IPS-20b (cell line): ENCODE results near the gene FGF18.
A peak's percentile ranks its signal among the peaks of the same experiment; 100 is the strongest.
"Not testable (repeated sequence)": the region's sequence is repeated elsewhere in the genome, so short reads cannot be mapped to it uniquely, and the experiment has no call there.

Source experiments
- H3K27ac ChIP-seq: one replicate; pipeline ENCODE4 v1.5.1; 2013; ENCODE audit warnings: low read length
- H3K27me3 ChIP-seq: 2 replicates; pipeline ENCODE4 v1.6.1; 2013; ENCODE audit warnings: mild to moderate bottlenecking, low read length, inconsistent platforms; ENCODE audit not compliant: insufficient read depth
- H3K36me3 ChIP-seq: 2 replicates; pipeline ENCODE4 v1.6.1; 2013; ENCODE audit warnings: low read depth, mild to moderate bottlenecking, inconsistent platforms, low read length, moderate library complexity; ENCODE audit not compliant: insufficient read depth
- H3K4me1 ChIP-seq: 2 replicates; pipeline ENCODE4 v1.6.1; 2013; ENCODE audit warnings: mild to moderate bottlenecking, control low read depth, inconsistent platforms, low read length, moderate library complexity; ENCODE audit not compliant: insufficient read depth
- H3K4me3 ChIP-seq: 2 replicates; pipeline ENCODE4 v1.5.1; 2013; ENCODE audit warnings: mild to moderate bottlenecking, low read length, inconsistent platforms
- H3K9ac ChIP-seq: 2 replicates; pipeline ENCODE4 v1.6.1; 2013; ENCODE audit warnings: low read depth, mild to moderate bottlenecking, inconsistent platforms, low read length, moderate library complexity
- H3K9me3 ChIP-seq: 2 replicates; pipeline ENCODE4 v1.6.1; 2013; ENCODE audit warnings: mild to moderate bottlenecking, low read depth, low read length, inconsistent platforms; ENCODE audit not compliant: insufficient read depth

Gene FGF18, protein sequence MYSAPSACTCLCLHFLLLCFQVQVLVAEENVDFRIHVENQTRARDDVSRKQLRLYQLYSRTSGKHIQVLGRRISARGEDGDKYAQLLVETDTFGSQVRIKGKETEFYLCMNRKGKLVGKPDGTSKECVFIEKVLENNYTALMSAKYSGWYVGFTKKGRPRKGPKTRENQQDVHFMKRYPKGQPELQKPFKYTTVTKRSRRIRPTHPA

DNA sequence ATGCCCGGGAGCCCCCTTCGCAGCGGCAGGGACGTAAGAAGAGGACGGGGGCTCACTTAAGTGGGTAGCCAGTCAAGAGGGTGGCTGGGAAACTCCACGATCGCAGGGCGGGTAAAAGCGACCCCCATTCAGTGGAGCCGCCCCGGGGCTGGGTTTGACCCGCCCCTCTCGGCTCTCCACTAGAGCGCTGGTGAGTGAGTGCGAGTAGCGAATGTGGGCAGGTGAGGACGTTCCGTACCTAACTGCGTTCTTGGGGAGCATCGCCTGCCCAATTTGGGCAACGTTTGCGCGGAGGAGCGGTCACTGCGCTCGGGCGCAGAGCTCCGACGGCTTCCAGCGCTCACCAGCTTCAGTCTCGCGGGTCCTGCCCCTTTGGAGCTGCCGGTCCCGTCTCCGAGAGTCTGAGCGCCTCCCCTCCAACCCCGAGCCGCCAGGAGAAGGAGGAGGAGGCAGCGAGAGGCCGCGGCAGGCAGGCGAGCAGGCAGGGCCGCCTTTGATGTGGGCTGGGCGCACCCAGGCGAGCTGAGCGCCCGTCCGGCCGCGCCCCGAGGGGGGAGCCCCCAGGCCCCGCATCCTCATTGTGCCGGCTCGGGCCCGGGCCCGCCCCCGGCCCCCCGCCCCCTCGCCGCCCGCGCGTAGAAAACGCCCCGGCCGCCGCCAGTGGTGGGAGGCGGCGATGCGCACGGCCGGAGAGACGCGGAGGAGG is at the start of gene FGF18:
Gene FGF18 (plus strand): TSS at position 666 of the 706 bp plus-strand sequence. CDS start 553 bp downstream, outside the sequence.
- Histone ChIP-seq H3K4me1 (peaks cover 4% of the 10 kb centered on the region), H3K27me3 (peaks cover 45% of the 10 kb centered on the region), H3K27ac (no peak within 1 kb of the TSS), H3K36me3 (no peaks in the 10 kb centered on the region), H3K9ac (no peak within 1 kb of the TSS), H3K9me3 (no peaks in the 10 kb centered on the region), H3K4me3 (peak within 1 kb of the TSS; percentile 71)

DNA sequence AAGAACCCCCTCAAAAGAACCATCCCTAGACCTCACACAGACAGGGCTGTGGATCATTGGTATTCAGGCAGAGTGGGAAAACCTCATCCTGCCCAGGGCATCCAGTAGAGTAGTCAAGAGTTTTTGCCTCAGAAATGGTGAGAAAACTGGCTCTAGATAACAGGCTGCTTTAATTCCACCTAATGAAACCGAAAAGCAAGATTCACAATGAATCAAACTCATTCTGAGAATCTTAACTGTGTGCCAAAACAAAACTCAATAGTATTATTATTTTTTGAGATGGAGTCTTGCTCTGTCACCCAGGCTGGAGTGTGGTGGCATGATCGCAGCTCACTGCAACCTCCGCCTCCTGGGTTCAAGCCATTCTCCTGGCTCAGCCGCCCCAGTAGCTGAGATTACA is 49.5 kb upstream of the FGF18 start:
- H3K9me3 ChIP-seq: no peaks in the 10 kb centered on the region
- no peak overlapping the region for H3K9ac ChIP-seq
- H3K27me3 ChIP-seq: no peaks in the 10 kb centered on the region; the same call in 1 of the 2 replicates
- H3K4me1 ChIP-seq: no peaks in the 10 kb centered on the region
- H3K4me3 ChIP-seq: no peak overlapping the region
- H3K36me3 ChIP-seq: no peaks in the 10 kb centered on the region
- no peak overlapping the region for H3K27ac ChIP-seq

DNA sequence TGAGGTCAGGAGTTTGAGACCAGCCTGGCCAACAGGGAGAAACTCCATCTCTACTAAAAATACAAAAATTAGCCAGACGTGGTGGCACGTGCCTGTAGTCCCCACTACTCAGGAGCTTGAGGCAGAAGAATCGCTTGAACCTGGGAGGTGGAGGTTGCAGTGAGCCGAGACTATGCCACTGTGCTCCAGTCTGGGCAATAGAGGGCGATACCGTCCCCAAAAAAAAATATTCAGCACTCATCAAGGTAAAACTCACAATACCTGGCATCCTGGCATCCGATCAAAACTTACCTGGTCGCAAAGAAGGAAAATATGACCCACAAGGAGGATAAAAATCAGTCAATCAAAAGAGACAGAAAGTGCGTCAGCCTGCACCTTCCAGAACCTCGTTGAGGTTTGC is 48.6 kb upstream of the FGF18 start:
- not testable (repeated sequence) for H3K27ac ChIP-seq, H3K36me3 ChIP-seq, H3K4me3 ChIP-seq, H3K9ac ChIP-seq, H3K27me3 ChIP-seq, H3K9me3 ChIP-seq, H3K4me1 ChIP-seq

DNA sequence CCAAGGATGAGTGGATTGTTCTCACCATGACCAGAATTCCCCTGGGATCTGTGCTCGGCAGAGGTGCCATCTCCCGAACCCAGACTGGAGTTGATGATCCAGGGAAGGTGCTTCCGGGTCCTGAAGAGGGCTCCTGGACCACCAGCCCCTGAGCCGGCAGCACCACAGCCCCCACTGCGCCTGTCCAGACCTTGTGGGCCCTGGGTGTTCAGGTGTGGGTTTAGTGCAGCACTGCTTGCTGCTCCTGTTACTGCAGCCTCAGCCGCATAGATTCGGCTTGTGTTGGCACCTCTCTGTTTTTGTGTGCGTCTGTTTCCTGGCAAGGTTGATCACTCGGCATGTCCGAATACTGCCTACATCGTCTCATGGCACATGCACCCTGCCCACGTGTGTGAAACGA is 48.1 kb upstream of the FGF18 start:
- Histone ChIP-seq H3K36me3 (no peaks in the 10 kb centered on the region), H3K27me3 (no peaks in the 10 kb centered on the region; the same call in 1 of the 2 replicates), H3K9ac (no peak overlapping the region), H3K4me3 (no peak overlapping the region), H3K9me3 (no peaks in the 10 kb centered on the region), H3K27ac (no peak overlapping the region), H3K4me1 (no peaks in the 10 kb centered on the region)

DNA sequence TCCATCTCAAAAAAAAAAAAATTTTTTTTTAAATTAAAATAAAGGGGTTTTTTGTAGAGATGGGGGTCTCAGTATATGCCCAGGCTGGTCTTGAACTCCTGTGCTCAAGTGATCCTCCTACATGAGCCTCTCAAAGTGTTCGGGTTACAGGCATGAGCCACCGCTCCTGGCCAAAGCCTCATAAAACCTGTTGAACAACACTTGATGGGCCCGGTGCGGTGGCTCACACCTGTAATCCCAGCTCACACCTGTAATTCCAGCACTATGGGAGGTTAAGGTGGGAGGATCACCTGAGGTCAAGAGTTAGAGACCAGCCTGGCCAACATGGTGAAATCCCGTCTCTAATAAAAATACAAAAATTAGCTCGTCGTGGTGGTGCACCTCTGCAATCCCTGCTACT is 39.5 kb upstream of the FGF18 start:
- Histone ChIP-seq H3K27ac (no peak overlapping the region), H3K36me3 (no peaks in the 10 kb centered on the region), H3K9ac (no peak overlapping the region), H3K9me3 (no peaks in the 10 kb centered on the region), H3K27me3 (no peaks in the 10 kb centered on the region), H3K4me3 (no peak overlapping the region), H3K4me1 (no peaks in the 10 kb centered on the region)

DNA sequence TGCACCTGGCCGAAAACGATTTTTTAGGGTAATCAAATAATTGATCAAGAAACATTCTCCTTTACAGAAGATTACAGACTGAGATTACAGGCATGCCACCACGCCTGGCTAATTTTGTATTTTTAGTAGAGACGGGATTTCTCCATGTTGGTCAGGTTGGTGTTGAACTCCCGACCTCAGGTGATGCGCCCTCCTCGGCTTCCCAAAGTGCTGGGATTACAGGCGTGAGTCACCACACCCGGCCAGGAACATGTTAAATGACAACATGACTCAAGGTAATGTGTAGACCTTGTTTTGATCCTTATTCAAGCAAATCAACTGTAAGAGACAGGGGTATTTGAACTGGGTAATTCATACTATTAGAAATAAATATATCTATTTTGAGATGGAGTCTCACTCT is 35.0 kb upstream of the FGF18 start:
- not testable (repeated sequence) for H3K4me3 ChIP-seq, H3K9me3 ChIP-seq, H3K4me1 ChIP-seq, H3K27me3 ChIP-seq, H3K27ac ChIP-seq, H3K9ac ChIP-seq
- peaks cover 10% of the 10 kb centered on the region for H3K36me3 ChIP-seq

DNA sequence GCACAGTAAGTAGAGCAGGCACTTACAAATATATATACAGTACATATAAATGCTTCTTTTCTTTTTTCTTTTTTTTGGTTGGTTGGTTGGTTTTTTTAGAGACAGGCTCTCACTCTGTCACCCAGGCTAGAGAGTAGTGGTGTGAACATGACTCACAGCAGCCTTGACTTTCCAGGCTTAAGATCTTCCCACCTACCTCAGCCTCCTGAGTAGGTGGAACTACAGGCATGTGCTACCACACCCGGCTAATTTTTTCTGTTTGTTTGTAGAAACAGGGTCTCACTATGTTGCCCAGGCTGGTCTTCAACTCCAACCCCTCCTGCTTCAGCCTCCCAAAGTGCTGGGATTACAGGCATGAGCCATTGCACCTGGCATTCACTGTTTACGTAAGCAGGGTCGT is 34.4 kb upstream of the FGF18 start:
- not testable (repeated sequence) for H3K9me3 ChIP-seq, H3K27me3 ChIP-seq, H3K9ac ChIP-seq, H3K4me1 ChIP-seq, H3K27ac ChIP-seq, H3K4me3 ChIP-seq
- H3K36me3 ChIP-seq: peaks cover 16% of the 10 kb centered on the region

DNA sequence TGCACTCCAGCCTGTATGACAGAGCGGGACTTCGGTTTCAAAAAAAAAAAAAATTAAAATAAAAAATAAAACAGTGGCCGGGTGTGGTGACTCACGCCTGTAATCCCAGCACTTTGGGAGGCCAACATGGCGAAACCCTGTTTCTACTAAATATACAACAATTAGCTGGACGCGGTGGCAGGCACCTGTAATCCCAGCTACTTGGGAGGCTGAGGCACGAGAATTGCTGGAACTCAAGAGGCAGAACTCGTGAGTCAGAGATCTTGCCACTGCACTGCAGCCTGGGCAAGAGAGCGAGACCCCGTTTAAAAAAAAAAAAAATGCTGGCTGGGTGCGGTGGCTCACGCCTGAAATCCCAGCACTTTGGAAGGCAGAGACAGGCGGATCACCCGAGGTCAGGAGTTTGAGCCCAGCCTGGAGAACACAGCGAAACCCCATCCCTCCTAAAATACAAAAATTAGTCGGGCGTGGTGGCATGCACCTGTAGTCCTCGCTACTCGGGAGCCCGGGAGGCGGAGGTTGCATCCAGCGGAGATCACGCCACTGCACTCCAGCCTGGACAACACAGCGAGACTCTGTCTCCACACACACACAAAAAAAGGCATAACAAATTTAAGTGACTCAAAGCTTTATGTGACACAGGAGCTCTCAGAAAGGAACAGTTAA is 33.3 kb upstream of the FGF18 start:
- peak overlapping the region; percentile 96 for H3K27ac ChIP-seq
- H3K4me1 ChIP-seq: peaks cover 4% of the 10 kb centered on the region; the same call in 1 of the 2 replicates
- H3K4me3 ChIP-seq: peak overlapping the region; percentile 98
- peak overlapping the region; percentile 99; the same call in 1 of the 2 replicates for H3K9ac ChIP-seq
- H3K9me3 ChIP-seq: no peaks in the 10 kb centered on the region
- peaks cover 28% of the 10 kb centered on the region for H3K36me3 ChIP-seq
- H3K27me3 ChIP-seq: no peaks in the 10 kb centered on the region

DNA sequence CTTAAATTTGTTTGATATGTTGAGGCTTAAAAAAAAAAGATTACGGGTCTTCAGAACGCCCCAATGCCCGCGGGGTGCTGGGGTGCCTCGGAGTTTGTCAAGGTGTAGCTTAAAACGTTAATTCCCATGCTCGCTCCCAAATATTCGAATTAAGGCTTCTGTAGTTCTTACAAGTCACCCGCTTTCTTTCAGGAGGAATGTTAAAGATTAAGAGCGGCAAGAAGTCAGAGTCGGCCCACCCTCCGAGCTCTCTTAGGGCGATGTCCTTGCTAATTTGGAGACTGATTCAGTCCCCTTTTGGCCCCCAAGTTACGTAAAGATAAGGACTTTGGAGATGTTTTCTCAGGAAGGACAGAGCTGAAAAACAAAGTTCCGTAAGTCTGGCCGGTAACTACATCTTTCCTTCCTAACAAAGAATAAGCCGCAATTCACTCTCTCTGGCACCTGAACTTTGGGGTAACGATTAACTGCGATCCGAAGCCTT is 32.5 kb upstream of the FGF18 start:
- peak overlapping the region; percentile 98 for H3K4me3 ChIP-seq
- peaks cover 35% of the 10 kb centered on the region for H3K36me3 ChIP-seq
- H3K27me3 ChIP-seq: no peaks in the 10 kb centered on the region
- peaks cover 7% of the 10 kb centered on the region; the same call in 1 of the 2 replicates for H3K4me1 ChIP-seq
- no peaks in the 10 kb centered on the region for H3K9me3 ChIP-seq
- peak overlapping the region; percentile 99 for H3K9ac ChIP-seq
- H3K27ac ChIP-seq: peak overlapping the region; percentile 96

DNA sequence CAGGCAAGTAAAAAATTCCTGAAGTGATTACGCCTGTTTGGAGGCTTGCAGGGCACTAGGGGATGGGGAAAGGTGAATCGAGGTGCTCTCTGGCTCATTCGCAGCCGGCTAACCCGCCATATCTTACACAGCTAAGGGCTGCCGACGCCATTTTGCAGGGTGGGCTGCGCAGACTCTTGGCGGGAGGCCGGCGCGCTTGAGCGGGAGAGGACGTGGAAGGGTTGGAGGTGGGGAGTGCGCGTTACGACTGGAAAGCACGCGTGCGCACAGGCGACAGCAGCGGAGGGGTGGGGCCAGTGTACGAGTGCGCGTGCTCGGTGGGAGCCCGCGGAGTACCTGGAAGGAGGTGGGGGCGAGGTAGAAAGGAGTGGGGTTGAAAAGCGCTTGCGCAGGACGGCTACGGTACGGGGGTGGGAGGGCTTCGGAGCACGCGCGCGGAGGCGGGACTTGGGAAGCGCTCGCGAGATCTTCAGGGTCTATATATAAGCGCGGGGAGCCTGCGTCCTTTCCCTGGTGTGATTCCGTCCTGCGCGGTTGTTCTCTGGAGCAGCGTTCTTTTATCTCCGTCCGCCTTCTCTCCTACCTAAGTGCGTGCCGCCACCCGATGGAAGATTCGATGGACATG is 32.0 kb upstream of the FGF18 start, which contains the start of gene NPM1:
Gene NPM1 (plus strand): TSS at position 505 of the 625 bp plus-strand sequence. CDS start 100 bp downstream, at position 605.
- Histone ChIP-seq H3K9ac (peak within 1 kb of the TSS; percentile 99), H3K4me1 (peaks cover 7% of the 10 kb centered on the region; the same call in 1 of the 2 replicates), H3K4me3 (peak within 1 kb of the TSS; percentile 98), H3K27ac (peak within 1 kb of the TSS; percentile 96), H3K27me3 (no peaks in the 10 kb centered on the region), H3K36me3 (peaks cover 41% of the 10 kb centered on the region), H3K9me3 (no peaks in the 10 kb centered on the region)

DNA sequence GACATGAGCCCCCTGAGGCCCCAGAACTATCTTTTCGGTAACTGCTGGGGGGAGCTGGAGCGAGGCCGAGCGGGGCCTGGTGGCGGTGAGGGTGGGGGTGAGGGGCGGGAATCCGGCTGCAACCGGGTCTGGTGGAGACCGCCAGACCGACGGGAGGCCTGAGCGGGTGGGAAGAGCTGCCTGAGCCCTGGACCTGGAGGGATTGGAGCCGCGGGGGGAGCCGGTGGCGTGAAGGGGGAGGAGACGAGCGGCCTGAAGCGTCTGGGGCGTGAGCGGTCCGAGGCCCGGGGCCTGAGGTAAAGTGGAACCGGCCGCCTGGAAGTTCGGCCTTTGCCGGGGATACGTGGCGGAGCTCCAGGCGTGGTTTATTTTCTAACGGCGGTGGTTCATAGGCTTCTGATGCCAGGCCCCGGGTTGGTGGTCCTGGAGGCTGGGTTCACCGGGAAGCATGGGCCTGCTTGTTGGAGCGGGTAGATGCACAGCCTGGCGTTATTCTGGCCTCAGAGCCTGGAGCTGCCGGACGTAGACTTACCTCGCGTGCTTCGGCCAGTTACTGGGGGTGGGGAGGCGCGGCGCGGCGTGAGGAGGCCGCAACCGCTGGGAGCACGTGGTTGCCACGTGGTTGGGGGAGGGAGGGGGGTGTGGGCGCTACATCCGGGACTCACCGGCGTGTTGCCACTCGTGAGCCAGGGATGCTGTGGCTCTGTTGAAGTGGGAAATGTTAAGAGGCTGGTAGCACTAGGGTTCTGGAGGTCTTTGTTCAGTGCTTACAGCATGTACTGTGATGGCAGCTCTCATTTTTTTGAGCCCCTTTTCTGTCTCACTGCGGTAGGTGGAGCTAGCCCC is 31.3 kb upstream of the FGF18 start:
- Histone ChIP-seq H3K4me3 (peak overlapping the region; percentile 98), H3K27me3 (no peaks in the 10 kb centered on the region), H3K4me1 (peaks cover 7% of the 10 kb centered on the region; the same call in 1 of the 2 replicates), H3K9ac (peak overlapping the region; percentile 98), H3K36me3 (peaks cover 48% of the 10 kb centered on the region), H3K27ac (peak overlapping the region; percentile 87), H3K9me3 (no peaks in the 10 kb centered on the region)
